ENCODE measurements around the gene MCU. TPM values are rescaled to one million over a fixed set of nuclear protein-coding genes. Genes with fewer than 3 reads are reported as not detected.
"Not testable (repeated sequence)": the region's sequence is repeated elsewhere in the genome, so short reads cannot be mapped to it uniquely, and the experiment has no call there.

MCU gene, protein sequence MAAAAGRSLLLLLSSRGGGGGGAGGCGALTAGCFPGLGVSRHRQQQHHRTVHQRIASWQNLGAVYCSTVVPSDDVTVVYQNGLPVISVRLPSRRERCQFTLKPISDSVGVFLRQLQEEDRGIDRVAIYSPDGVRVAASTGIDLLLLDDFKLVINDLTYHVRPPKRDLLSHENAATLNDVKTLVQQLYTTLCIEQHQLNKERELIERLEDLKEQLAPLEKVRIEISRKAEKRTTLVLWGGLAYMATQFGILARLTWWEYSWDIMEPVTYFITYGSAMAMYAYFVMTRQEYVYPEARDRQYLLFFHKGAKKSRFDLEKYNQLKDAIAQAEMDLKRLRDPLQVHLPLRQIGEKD
- polyA plus RNA-seq: 10 to 100 TPM; 17.8 to 36.0 TPM

- H3K36me3 ChIP-seq (ENCODE audit: control insufficient read depth in 2 of 2, insufficient read depth in 2 of 2, low read length in 1 of 2): no peaks in the 10 kb centered on the region
- H3K27ac ChIP-seq (ENCODE audit: low read depth in 2 of 2, low read length in 1 of 2): peak within 1 kb of the TSS; percentile 96 to 97
- H3K9me3 ChIP-seq (ENCODE audit: control insufficient read depth in 2 of 2, insufficient read depth in 1 of 2, low read depth in 1 of 2, low read length in 1 of 2): no peaks in the 10 kb centered on the region
- 0% methylated on average over 62 to 83 of the region's 83 CpGs for WGBS, 2 donors
- no peaks in the 10 kb centered on the region for H3K27me3 ChIP-seq (ENCODE audit: control insufficient read depth in 1 of 2, insufficient read depth in 2 of 2, low read length in 2 of 2)
- no peaks in the 10 kb centered on the region for H3K4me1 ChIP-seq (ENCODE audit: control insufficient read depth in 2 of 2, insufficient read depth in 2 of 2, low read length in 1 of 2)
- H3K4me3 ChIP-seq (ENCODE audit: low read depth in 1 of 2, low read length in 2 of 2): peak within 1 kb of the TSS; percentile 70 to 96
Observed at GRCh38 chr10:72691863-72692743, at the start of gene MCU. Gene MCU, plus strand, starts transcription at chr10:72692143. Its CDS starts 9 bp downstream, at chr10:72692152.

- Histone ChIP-seq H3K27me3 (ENCODE audit: control insufficient read depth in 1 of 2, insufficient read depth in 2 of 2, low read length in 2 of 2) (peaks cover 0 to 4% of the 10 kb centered on the region in 2 donors), H3K4me3 (ENCODE audit: low read depth in 1 of 2, low read length in 2 of 2) (no peak overlapping the region), H3K27ac (ENCODE audit: low read depth in 2 of 2, low read length in 1 of 2) (no peak overlapping the region), H3K36me3 (ENCODE audit: control insufficient read depth in 2 of 2, insufficient read depth in 2 of 2, low read length in 1 of 2) (no peaks in the 10 kb centered on the region), H3K9me3 (ENCODE audit: control insufficient read depth in 2 of 2, insufficient read depth in 1 of 2, low read depth in 1 of 2, low read length in 1 of 2) (no peaks in the 10 kb centered on the region), H3K4me1 (ENCODE audit: control insufficient read depth in 2 of 2, insufficient read depth in 2 of 2, low read length in 1 of 2) (no peaks in the 10 kb centered on the region)
- WGBS, 2 donors: 87 to 92% methylated on average over 5 of the region's 5 CpGs
Observed at GRCh38 chr10:72642318-72642717, 49.6 kb upstream of the MCU start.

DNA sequence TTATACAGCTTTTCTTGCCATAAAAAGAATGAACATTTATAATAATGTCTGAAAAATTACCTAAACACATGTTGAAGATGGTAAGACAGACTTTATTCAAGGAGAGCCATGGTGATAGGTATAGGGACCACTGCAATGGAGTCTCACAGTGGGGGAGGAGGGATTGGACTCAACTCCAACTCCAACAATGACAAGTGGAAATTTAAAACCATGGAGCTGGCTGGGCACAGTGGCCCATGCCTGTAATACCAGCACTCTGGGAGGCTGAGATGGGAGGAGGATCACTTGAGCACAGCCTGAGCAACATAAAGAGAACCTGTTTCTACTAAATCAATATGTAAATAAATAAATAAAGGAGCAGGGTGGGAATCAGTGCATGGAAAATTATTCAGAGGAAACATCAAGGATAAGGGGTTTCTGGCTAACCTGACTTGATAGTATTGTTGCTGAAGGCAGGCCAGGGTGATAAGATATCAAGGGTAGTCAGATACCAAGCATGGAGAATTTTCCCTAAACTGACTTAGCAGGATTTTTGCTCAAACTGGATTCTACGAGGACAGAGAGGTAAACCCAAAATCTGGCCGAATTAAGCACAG is 46.6 kb upstream of the MCU start:
- Histone ChIP-seq H3K4me1 (ENCODE audit: control insufficient read depth in 2 of 2, insufficient read depth in 2 of 2, low read length in 1 of 2) (no peaks in the 10 kb centered on the region), H3K36me3 (ENCODE audit: control insufficient read depth in 2 of 2, insufficient read depth in 2 of 2, low read length in 1 of 2) (no peaks in the 10 kb centered on the region), H3K27ac (ENCODE audit: low read depth in 2 of 2, low read length in 1 of 2) (no peak overlapping the region), H3K4me3 (ENCODE audit: low read depth in 1 of 2, low read length in 2 of 2) (no peak overlapping the region), H3K9me3 (ENCODE audit: control insufficient read depth in 2 of 2, insufficient read depth in 1 of 2, low read depth in 1 of 2, low read length in 1 of 2) (no peaks in the 10 kb centered on the region), H3K27me3 (ENCODE audit: control insufficient read depth in 1 of 2, insufficient read depth in 2 of 2, low read length in 2 of 2) (peaks cover 0 to 4% of the 10 kb centered on the region in 2 donors)
- WGBS, 2 donors: 77 to 84% methylated on average over 2 of the region's 2 CpGs

GRCh38 chr10:72646971-72647370 is 45.0 kb upstream of the MCU start:
- H3K36me3 ChIP-seq (ENCODE audit: control insufficient read depth in 2 of 2, insufficient read depth in 2 of 2, low read length in 1 of 2): not testable (repeated sequence)
- WGBS, 2 donors: 96 to 97% methylated on average over 3 of the region's 3 CpGs

DNA sequence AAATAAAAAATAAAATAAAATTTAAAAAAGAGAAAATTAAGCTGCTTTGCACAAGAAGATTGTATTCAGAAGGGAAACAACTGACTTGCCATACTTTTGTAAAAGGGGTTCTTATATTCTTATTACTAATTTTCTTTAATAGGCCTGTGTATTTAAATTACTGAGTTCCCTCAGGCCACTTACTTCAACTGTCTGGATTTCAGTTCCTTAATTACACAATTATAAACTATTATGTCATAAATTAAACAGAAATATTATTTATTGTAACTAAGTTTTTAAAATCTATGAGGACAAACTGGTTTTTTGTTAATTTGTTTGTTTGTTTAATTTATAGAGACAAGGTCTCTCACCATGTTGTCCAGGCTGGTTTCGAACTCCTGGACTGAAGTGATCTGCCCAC is 43.6 kb upstream of the MCU start:
- Histone ChIP-seq H3K4me1 (ENCODE audit: control insufficient read depth in 2 of 2, insufficient read depth in 2 of 2, low read length in 1 of 2) (no peaks in the 10 kb centered on the region), H3K27me3 (ENCODE audit: control insufficient read depth in 1 of 2, insufficient read depth in 2 of 2, low read length in 2 of 2) (no peaks in the 10 kb centered on the region), H3K36me3 (ENCODE audit: control insufficient read depth in 2 of 2, insufficient read depth in 2 of 2, low read length in 1 of 2) (no peaks in the 10 kb centered on the region), H3K9me3 (ENCODE audit: control insufficient read depth in 2 of 2, insufficient read depth in 1 of 2, low read depth in 1 of 2, low read length in 1 of 2) (no peaks in the 10 kb centered on the region), H3K4me3 (ENCODE audit: low read depth in 1 of 2, low read length in 2 of 2) (no peak overlapping the region), H3K27ac (ENCODE audit: low read depth in 2 of 2, low read length in 1 of 2) (no peak overlapping the region)
- 87 to 97% methylated on average over 1 of the region's 1 CpG for WGBS, 2 donors

More at GRCh38 chr10:72646971-72647370, 45.0 kb upstream of the MCU start:
- not testable (repeated sequence) for H3K4me3 ChIP-seq (ENCODE audit: low read depth in 1 of 2, low read length in 2 of 2); H3K4me1 ChIP-seq (ENCODE audit: control insufficient read depth in 2 of 2, insufficient read depth in 2 of 2, low read length in 1 of 2); H3K27me3 ChIP-seq (ENCODE audit: control insufficient read depth in 1 of 2, insufficient read depth in 2 of 2, low read length in 2 of 2); H3K9me3 ChIP-seq (ENCODE audit: control insufficient read depth in 2 of 2, insufficient read depth in 1 of 2, low read depth in 1 of 2, low read length in 1 of 2); H3K27ac ChIP-seq (ENCODE audit: low read depth in 2 of 2, low read length in 1 of 2)

GRCh38 chr10:72649291-72649690 is 42.7 kb upstream of the MCU start:
- Histone ChIP-seq H3K9me3 (ENCODE audit: control insufficient read depth in 2 of 2, insufficient read depth in 1 of 2, low read depth in 1 of 2, low read length in 1 of 2) (no peaks in the 10 kb centered on the region), H3K4me1 (ENCODE audit: control insufficient read depth in 2 of 2, insufficient read depth in 2 of 2, low read length in 1 of 2) (no peaks in the 10 kb centered on the region), H3K27me3 (ENCODE audit: control insufficient read depth in 1 of 2, insufficient read depth in 2 of 2, low read length in 2 of 2) (no peaks in the 10 kb centered on the region), H3K4me3 (ENCODE audit: low read depth in 1 of 2, low read length in 2 of 2) (no peak overlapping the region), H3K36me3 (ENCODE audit: control insufficient read depth in 2 of 2, insufficient read depth in 2 of 2, low read length in 1 of 2) (no peaks in the 10 kb centered on the region), H3K27ac (ENCODE audit: low read depth in 2 of 2, low read length in 1 of 2) (no peak overlapping the region)
- 62 to 67% methylated on average over 5 of the region's 5 CpGs for WGBS, 2 donors

DNA sequence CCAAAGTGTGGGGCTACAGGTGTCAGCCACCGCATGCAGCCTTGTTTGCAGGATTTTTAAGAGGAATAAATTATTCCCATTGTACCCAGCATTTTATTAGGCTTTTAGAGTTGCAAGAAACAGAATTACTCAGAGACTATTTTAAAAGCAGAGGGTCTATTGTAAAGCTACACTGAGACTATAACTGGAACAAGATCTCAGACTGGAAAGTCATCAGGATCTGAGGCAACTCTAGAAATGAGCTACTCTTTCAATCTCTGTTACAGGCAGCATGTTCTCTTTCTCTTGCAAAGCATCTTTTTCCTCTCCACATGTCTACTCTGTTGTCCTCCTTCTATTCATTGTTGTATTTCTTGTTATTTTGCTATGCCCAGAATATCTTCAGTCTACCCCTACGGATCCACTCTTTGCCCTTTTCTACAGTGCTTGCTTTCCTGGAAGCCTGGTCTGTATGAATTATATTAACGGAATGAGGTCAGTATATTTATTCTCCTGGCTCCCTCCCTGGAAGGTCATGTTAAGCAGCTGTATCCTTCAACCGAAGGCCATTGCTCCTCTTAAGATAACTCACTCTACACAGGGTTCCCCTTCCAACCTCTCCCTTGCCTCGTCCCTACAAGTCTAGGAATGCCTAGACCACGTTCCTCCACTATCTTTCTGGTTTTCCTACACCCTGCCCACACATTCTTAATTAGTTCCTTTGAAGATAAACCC is 38.4 kb upstream of the MCU start:
- H3K27me3 ChIP-seq (ENCODE audit: control insufficient read depth in 1 of 2, insufficient read depth in 2 of 2, low read length in 2 of 2): no peaks in the 10 kb centered on the region
- H3K4me1 ChIP-seq (ENCODE audit: control insufficient read depth in 2 of 2, insufficient read depth in 2 of 2, low read length in 1 of 2): no peaks in the 10 kb centered on the region
- no peaks in the 10 kb centered on the region for H3K9me3 ChIP-seq (ENCODE audit: control insufficient read depth in 2 of 2, insufficient read depth in 1 of 2, low read depth in 1 of 2, low read length in 1 of 2)
- H3K27ac ChIP-seq (ENCODE audit: low read depth in 2 of 2, low read length in 1 of 2): no peak overlapping the region
- H3K4me3 ChIP-seq (ENCODE audit: low read depth in 1 of 2, low read length in 2 of 2): no peak overlapping the region
- WGBS, 2 donors: 76 to 84% methylated on average over 6 of the region's 6 CpGs
- no peaks in the 10 kb centered on the region for H3K36me3 ChIP-seq (ENCODE audit: control insufficient read depth in 2 of 2, insufficient read depth in 2 of 2, low read length in 1 of 2)

DNA sequence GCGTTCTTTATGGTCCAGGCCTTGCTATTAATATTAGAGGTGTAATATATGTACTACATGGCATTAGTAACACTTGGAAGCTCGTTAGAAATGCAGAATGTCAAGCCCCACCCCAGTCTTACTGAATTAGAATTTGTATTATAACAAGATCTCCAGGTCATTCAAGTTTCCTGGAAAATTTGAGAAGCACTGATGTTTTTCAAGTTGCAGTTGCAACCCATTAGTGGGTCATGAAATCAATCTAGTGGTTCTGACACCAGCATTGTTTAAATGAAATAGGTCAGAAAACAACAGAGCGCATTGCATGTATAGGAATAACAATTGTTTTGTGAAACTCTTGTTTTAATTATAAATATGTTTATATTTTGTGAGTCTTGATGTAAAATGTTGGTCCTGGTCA is 37.2 kb upstream of the MCU start:
- Histone ChIP-seq H3K4me3 (ENCODE audit: low read depth in 1 of 2, low read length in 2 of 2) (no peak overlapping the region), H3K27me3 (ENCODE audit: control insufficient read depth in 1 of 2, insufficient read depth in 2 of 2, low read length in 2 of 2) (no peaks in the 10 kb centered on the region), H3K36me3 (ENCODE audit: control insufficient read depth in 2 of 2, insufficient read depth in 2 of 2, low read length in 1 of 2) (no peaks in the 10 kb centered on the region), H3K9me3 (ENCODE audit: control insufficient read depth in 2 of 2, insufficient read depth in 1 of 2, low read depth in 1 of 2, low read length in 1 of 2) (no peaks in the 10 kb centered on the region), H3K27ac (ENCODE audit: low read depth in 2 of 2, low read length in 1 of 2) (no peak overlapping the region), H3K4me1 (ENCODE audit: control insufficient read depth in 2 of 2, insufficient read depth in 2 of 2, low read length in 1 of 2) (no peaks in the 10 kb centered on the region)
- WGBS, 2 donors: 61 to 62% methylated on average over 3 of the region's 3 CpGs

DNA sequence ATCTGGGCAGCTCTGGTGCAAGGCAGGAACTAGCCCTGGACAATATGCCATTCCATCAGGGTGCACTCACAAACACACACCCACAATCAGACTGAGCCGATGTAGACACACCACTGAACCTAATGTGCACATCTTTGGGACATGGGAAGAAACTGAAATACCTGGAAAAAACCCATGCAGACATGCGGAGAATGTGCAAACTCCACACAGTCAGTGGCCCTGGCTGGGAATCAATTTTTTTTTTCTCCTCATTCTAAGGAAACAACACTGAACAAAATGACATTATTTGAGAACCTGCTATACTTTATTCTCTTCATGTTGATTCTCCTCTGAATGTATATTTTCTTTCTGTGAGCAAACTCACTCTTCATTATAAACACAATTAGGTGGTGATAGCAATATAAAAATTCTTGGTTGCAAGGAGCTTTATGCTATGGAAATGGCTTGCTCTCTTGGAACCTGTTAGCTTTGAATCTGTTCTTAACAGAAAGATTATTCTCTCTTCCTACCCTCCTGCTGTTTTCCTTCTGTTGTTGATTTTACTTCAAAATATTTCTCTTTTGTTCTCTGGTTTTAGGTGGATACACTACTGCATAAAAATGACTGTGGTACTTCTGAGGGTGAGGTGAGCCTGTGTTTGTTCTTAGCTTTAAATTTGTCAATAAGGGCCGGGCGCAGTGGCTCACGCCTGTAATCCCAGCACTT is 33.1 kb upstream of the MCU start:
- peaks cover 0 to 2% of the 10 kb centered on the region in 2 donors for H3K9me3 ChIP-seq (ENCODE audit: control insufficient read depth in 2 of 2, insufficient read depth in 1 of 2, low read depth in 1 of 2, low read length in 1 of 2)
- WGBS, 2 donors: 78 to 79% methylated on average over 5 of the region's 5 CpGs
- no peaks in the 10 kb centered on the region for H3K27me3 ChIP-seq (ENCODE audit: control insufficient read depth in 1 of 2, insufficient read depth in 2 of 2, low read length in 2 of 2)
- H3K4me1 ChIP-seq (ENCODE audit: control insufficient read depth in 2 of 2, insufficient read depth in 2 of 2, low read length in 1 of 2): no peaks in the 10 kb centered on the region
- H3K36me3 ChIP-seq (ENCODE audit: control insufficient read depth in 2 of 2, insufficient read depth in 2 of 2, low read length in 1 of 2): no peaks in the 10 kb centered on the region
- no peak overlapping the region for H3K4me3 ChIP-seq (ENCODE audit: low read depth in 1 of 2, low read length in 2 of 2)
- H3K27ac ChIP-seq (ENCODE audit: low read depth in 2 of 2, low read length in 1 of 2): no peak overlapping the region

Data from esophagus (tissue), 2 donors.